ENCODE measurements around the gene CEP112.

- TF ChIP-seq BCL11A (IDR thresholded peaks at IDR 0.05; ENCODE audit: low read depth, low read length) (no peak), TAF1 (IDR thresholded peaks at IDR 0.05; ENCODE audit: borderline replicate concordance, low read depth, low read length) (no peak), SRF (IDR thresholded peaks at IDR 0.05; ENCODE audit: low read depth in 2 of 2, low read length in 2 of 2) (no peak), MAX (IDR thresholded peaks at IDR 0.05; ENCODE audit: low read depth, low read length) (no peak), CHD1 (IDR thresholded peaks at IDR 0.05; ENCODE audit: low read depth, low read length) (no peak)
These were observed 557.4 kb downstream of the CEP112 start for GRCh38 chr17:65634533-65634932.

Measured in GM12878 (cell line).